K562 (cell line): ENCODE data around the gene ANKRD27. TPM values are rescaled to one million over a fixed set of nuclear protein-coding genes. Genes with fewer than 3 reads are reported as not detected.

ENCODE experiments used
- MGA ChIP-seq: fragments of 450-650 bp; IDR thresholded peaks from 2 replicates; pipeline ENCODE4 v1.6.1; 2016; ENCODE audit warnings: mild to moderate bottlenecking, moderate library complexity
- NFIC ChIP-seq: fragments of 450-650 bp; IDR thresholded peaks from 2 replicates; pipeline ENCODE4 v1.6.1; 2017; ENCODE audit warnings: mild to moderate bottlenecking, inconsistent platforms
- SPI1 ChIP-seq: IDR thresholded peaks from 2 replicates; pipeline ENCODE4 v1.6.1; 2011; ENCODE audit warnings: low read depth, low read length, control low read depth, borderline replicate concordance
- ZNF146 ChIP-seq: IDR thresholded peaks from one replicate; pipeline ENCODE4 v1.6.1; 2018; ENCODE audit warnings: missing compliant biosample characterization; ENCODE audit not compliant: unreplicated experiment
- polyA plus RNA-seq, 8 experiments: library from polyadenylated mRNA; depleted of rRNA in 4 of 8; stranded (reverse) in 5 of 8; unstranded in 3 of 8; fragments of >200 nt; fragmentation: Nextera tagmentation in 2 of 8; fragmentation: Illumina TruSeq in 1 of 8; extraction: Ambion mirVana in 2 of 8; extraction: Trizol in 1 of 8; gene quantifications; 2 replicates each; pipeline versions ENCODE4 v1.2.1 to v1.2.3, GENCODE V29; 2011 to 2014; ENCODE audit warnings: inconsistent platforms in 1 of 8, missing spikeins in 1 of 8
- total RNA-seq, 7 experiments: library from RNA; depleted of rRNA in 6 of 7; stranded (reverse); fragments of >200 nt in 6 of 7; fragmentation: Illumina TruSeq in 2 of 7; extraction: Trizol in 2 of 7; gene quantifications; 2 replicates each; pipeline versions ENCODE4 v1.2.1 to v1.2.3, GENCODE V29; 2011 to 2021; ENCODE audit warnings: low replicate concordance in 1 of 7

ANKRD27 gene
- total and polyA plus RNA-seq, 9 of the 15 experiments (the other 6 are each of a cell fraction or from before 2014, with no cell fraction given): 5.3 to 71.3 (median 54.2) TPM

DNA sequence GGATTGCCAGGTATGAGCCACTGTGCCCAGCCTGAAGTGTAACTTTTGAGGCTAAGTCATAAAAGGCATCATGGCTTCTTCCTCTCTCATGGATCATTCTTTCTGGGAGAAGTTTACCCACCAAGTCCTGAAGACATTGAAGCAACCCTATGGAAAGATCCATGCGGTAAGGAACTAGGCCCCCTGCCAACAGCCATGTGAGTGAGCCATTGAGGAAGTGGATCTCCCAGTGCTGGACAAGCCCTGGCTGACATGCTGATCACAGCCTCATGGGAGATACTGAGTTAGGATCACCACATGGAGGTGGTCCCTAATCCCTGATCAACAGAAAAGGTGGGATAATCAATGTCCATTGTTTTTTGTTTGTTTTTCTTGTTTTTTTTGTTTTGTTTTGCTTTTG lies 13.3 kb upstream of the ANKRD27 start (continued):
- 0 out of 2 replicates have a peak, but pooled peaks have one; percentile 14 for TF ChIP-seq MGA
- no peak for TF ChIP-seq ZNF146
- TF ChIP-seq SPI1: peak; percentile 90
- TF ChIP-seq NFIC: peak; percentile 61
- TF ChIP-seq, all 486 proteins: peak for 7
